SK-N-SH (cell line): ENCODE measurements around the gene CRIP1. TPM values are rescaled to one million over a fixed set of nuclear protein-coding genes. Genes with fewer than 3 reads are reported as not detected.
A peak's percentile ranks its signal among the peaks of the same experiment; 100 is the strongest.

Source experiments
- CTCF ChIA-PET: fragments of 300-600, 350-600 bp; formaldehyde crosslinking; extraction: SDS; loops from one replicate; lab custom pipeline; 2021; lab: Yijun Ruan, JAX
- POLR2A ChIA-PET: fragments of 350-600 bp; sonication (Branson Sonifier 250); formaldehyde crosslinking; extraction: SDS; loops from one replicate; lab custom pipeline; 2020; ENCODE audit warnings: antibody characterized with exemption, inconsistent platforms; lab: Yijun Ruan, JAX
- DNase-seq: peaks from one replicate; pipeline ENCODE4 v3.0.0; 2012
- H2AFZ ChIP-seq: fragments of 200-600 bp; sonication (generic); 2 replicates; pipeline ENCODE4 v1.8.1; 2016; ENCODE audit warnings: antibody characterized with exemption, mild to moderate bottlenecking, low read depth
- H3F3A ChIP-seq: fragments of 200-600 bp; sonication (generic); replicated peaks from 2 replicates; pipeline ENCODE3; 2016; ENCODE audit warnings: antibody characterized with exemption, mild to moderate bottlenecking; ENCODE audit not compliant: insufficient read depth
- H3K27ac ChIP-seq, 2 experiments: fragments of 200-500 bp in 1 of 2; fragments of 200-600 bp in 1 of 2; sonication (Bioruptor generic) in 1 of 2; sonication (generic), shearing (Covaris generic) in 1 of 2; 2 replicates each; pipeline versions ENCODE4 v1.5.1 to v1.6.1; 2014 to 2016; ENCODE audit warnings: low read depth in 2 of 2, inconsistent platforms in 1 of 2, low read length in 1 of 2, mild to moderate bottlenecking in 1 of 2, mixed read lengths in 1 of 2
- H3K27me3 ChIP-seq: fragments of 200-600 bp; sonication (generic), shearing (Covaris generic); 2 replicates; pipeline ENCODE4 v1.6.1; 2016; ENCODE audit warnings: mixed run types; ENCODE audit not compliant: insufficient read depth
- H3K36me3 ChIP-seq, 2 experiments: fragments of 200-500 bp in 1 of 2; fragments of 200-600 bp in 1 of 2; sonication (Bioruptor generic) in 1 of 2; sonication (generic) in 1 of 2; replicated peaks in 1 of 2; 2 replicates each; pipeline versions ENCODE3 to v1.5.1; 2014 to 2016; ENCODE audit warnings: low read length in 1 of 2, mild to moderate bottlenecking in 1 of 2; ENCODE audit not compliant: insufficient read depth in 2 of 2, control insufficient read depth in 1 of 2
- H3K4me1 ChIP-seq, 2 experiments: fragments of 200-500 bp in 1 of 2; fragments of 200-600 bp in 1 of 2; sonication (Bioruptor generic) in 1 of 2; sonication (generic), shearing (Covaris generic) in 1 of 2; 2 replicates each; pipeline versions ENCODE4 v1.5.1 to v1.6.1; 2014 to 2016; ENCODE audit warnings: low read depth in 1 of 2, low read length in 1 of 2, mixed run types in 1 of 2; ENCODE audit not compliant: insufficient read depth in 2 of 2, control insufficient read depth in 1 of 2
- H3K4me2 ChIP-seq: fragments of 200-600 bp; sonication (generic), shearing (Covaris generic); 2 replicates; pipeline ENCODE4 v1.6.1; 2017; ENCODE audit warnings: mixed run types
- H3K4me3 ChIP-seq, 2 experiments: fragments of 200-500 bp in 1 of 2; fragments of 200-600 bp in 1 of 2; sonication (Bioruptor generic) in 1 of 2; sonication (generic), shearing (Covaris generic) in 1 of 2; 2 replicates each; pipeline versions ENCODE4 v1.5.1 to v1.8.1; 2014 to 2016; ENCODE audit warnings: low read depth in 2 of 2, inconsistent platforms in 1 of 2, low read length in 1 of 2, mild to moderate bottlenecking in 1 of 2, mixed read lengths in 1 of 2, moderate library complexity in 1 of 2
- H3K79me2 ChIP-seq: fragments of 200-600 bp; sonication (generic); 2 replicates; pipeline ENCODE4 v1.8.1; 2017; ENCODE audit warnings: mild to moderate bottlenecking; ENCODE audit not compliant: insufficient read depth
- H3K9ac ChIP-seq: fragments of 200-600 bp; sonication (generic); 2 replicates; pipeline ENCODE4 v1.6.1; 2017; ENCODE audit warnings: mixed run types
- H3K9me2 ChIP-seq: fragments of 200-600 bp; sonication (generic); 2 replicates; pipeline ENCODE4 v1.6.1; 2017; ENCODE audit warnings: mixed run types
- H3K9me3 ChIP-seq: fragments of 200-600 bp; sonication (generic); 2 replicates; pipeline ENCODE4 v1.6.1; 2017; ENCODE audit warnings: mixed run types, mild to moderate bottlenecking, moderate library complexity
- H4K20me1 ChIP-seq: fragments of 200-600 bp; sonication (generic); 2 replicates; pipeline ENCODE4 v1.6.1; 2017; ENCODE audit warnings: mild to moderate bottlenecking, mixed run types; ENCODE audit not compliant: insufficient read depth
- CHD2 ChIP-seq: fragments of 150-350 bp; IDR thresholded peaks from 2 replicates; pipeline ENCODE4 v1.6.1; 2018; ENCODE audit warnings: low read length; ENCODE audit not compliant: partially characterized antibody
- CTCF ChIP-seq: fragments of 200-600 bp; sonication (generic); IDR thresholded peaks from 2 replicates; pipeline ENCODE4 v1.6.1; 2017; ENCODE audit warnings: antibody characterized with exemption, mild to moderate bottlenecking, moderate library complexity
- ELF1 ChIP-seq: IDR thresholded peaks from 2 replicates; pipeline ENCODE4 v1.4.0; 2012
- EP300 ChIP-seq, 2 experiments: IDR thresholded peaks; 2 replicates each; pipeline versions ENCODE4 v1.4.0 to v1.6.1; 2012; ENCODE audit warnings: borderline replicate concordance in 1 of 2, low read depth in 1 of 2, low read length in 1 of 2
- EZH2phosphoT487 ChIP-seq: fragments of 200-600 bp; sonication (generic); IDR thresholded peaks from 2 replicates; pipeline ENCODE4 v1.6.1; 2017; ENCODE audit warnings: low read depth, mixed run types, mild to moderate bottlenecking, antibody characterized with exemption, moderate library complexity, borderline replicate concordance
- FOSL2 ChIP-seq: IDR thresholded peaks from 2 replicates; pipeline ENCODE4 v1.4.0; 2012; ENCODE audit warnings: low read depth, mild to moderate bottlenecking, moderate library complexity, borderline replicate concordance
- FOXJ3 ChIP-seq: sonication (generic); formaldehyde crosslinking; IDR thresholded peaks from 2 replicates; pipeline ENCODE4 v1.5.1; 2020; ENCODE audit warnings: mild to moderate bottlenecking, missing genetic modification reagents
- GABPA ChIP-seq: IDR thresholded peaks from 2 replicates; pipeline ENCODE4 v1.4.0; 2012; ENCODE audit warnings: low read depth, mild to moderate bottlenecking
- JUND ChIP-seq: IDR thresholded peaks from 2 replicates; pipeline ENCODE4 v1.4.0; 2012
- MXI1 ChIP-seq: IDR thresholded peaks from 2 replicates; pipeline ENCODE4 v1.6.1; 2012; ENCODE audit warnings: mild to moderate bottlenecking, low read depth, low read length, improper control_type of control experiment
- POLR2AphosphoS5 ChIP-seq: IDR thresholded peaks from 2 replicates; pipeline ENCODE4 v1.6.1; 2012; ENCODE audit warnings: low read depth, low read length
- RCOR1 ChIP-seq: fragments of 150-350 bp; IDR thresholded peaks from 2 replicates; pipeline ENCODE4 v1.6.1; 2017; ENCODE audit warnings: antibody characterized with exemption, low read length
- RXRA ChIP-seq: IDR thresholded peaks from 2 replicates; pipeline ENCODE4 v1.4.0; 2012; ENCODE audit warnings: low read depth, mild to moderate bottlenecking, borderline replicate concordance
- TAF1 ChIP-seq: IDR thresholded peaks from 2 replicates; pipeline ENCODE4 v1.6.1; 2012; ENCODE audit warnings: low read depth, mild to moderate bottlenecking, low read length, moderate library complexity, borderline replicate concordance
- TCF12 ChIP-seq: IDR thresholded peaks from 2 replicates; pipeline ENCODE4 v1.4.0; 2012
- YY1 ChIP-seq: IDR thresholded peaks from 2 replicates; pipeline ENCODE4 v1.4.0; 2012; ENCODE audit warnings: low read depth, mild to moderate bottlenecking
- ZBTB33 ChIP-seq: IDR thresholded peaks from 2 replicates; pipeline ENCODE4 v1.4.0; 2012; ENCODE audit warnings: low read depth, borderline replicate concordance
- WGBS: methylation state at CpG from one replicate; pipeline ENCODE4 v1.1.6; 2017; ENCODE audit warnings: low lambda C conversion rate; 5-methylcytosine and 5-hydroxymethylcytosine counted together
- polyA plus RNA-seq, 3 experiments: library from polyadenylated mRNA; depleted of rRNA; stranded (reverse); fragments of >200 nt; gene quantifications; 2 replicates each; pipeline ENCODE4 v1.2.3, GENCODE V29; 2012
- TF ChIP-seq, protein P1 (sequence below): IDR thresholded peaks from 2 replicates; pipeline ENCODE4 v1.4.0; 2012; ENCODE audit warnings: low read depth
- TF ChIP-seq, protein P2 (sequence below): IDR thresholded peaks from 2 replicates; pipeline ENCODE4 v1.6.1; 2012; ENCODE audit warnings: mild to moderate bottlenecking, low read depth, low read length, moderate library complexity
- TF ChIP-seq, protein P3 (sequence below): fragments of 150-350 bp; IDR thresholded peaks from 2 replicates; pipeline ENCODE4 v1.6.1; 2016; ENCODE audit warnings: mild to moderate bottlenecking, low read depth, low read length
- TF ChIP-seq, protein P4 (sequence below): fragments of 150-350 bp; IDR thresholded peaks from 2 replicates; pipeline ENCODE4 v1.6.1; 2017; ENCODE audit warnings: antibody characterized with exemption, low read length, low read depth, borderline replicate concordance

CRIP1 gene
- polyA plus RNA-seq, 1 of the 3 experiments (the other 2 are of a cell fraction), result 0.72 TPM

GRCh38 chr14:105475269-105476096 lies 11.2 kb upstream of the CRIP1 start:
- 15% methylated on average over 12 of the region's 48 CpGs for WGBS
- Histone ChIP-seq H3K9ac (peak overlapping the region; percentile 99), H3F3A (peaks cover 22% of the 10 kb centered on the region), H3K4me2 (peak overlapping the region; percentile 96), H3K79me2 (peaks cover 32% of the 10 kb centered on the region), H3K27ac (peak overlapping the region; percentile 89 to 99), H3K27me3 (no peaks in the 10 kb centered on the region), H3K9me2 (no peaks in the 10 kb centered on the region), H3K4me1 (peaks cover 21 to 60% of the 10 kb centered on the region in 2 experiments; a peak in 3 of 4 replicates), H3K36me3 (peaks cover 0 to 6% of the 10 kb centered on the region in 2 experiments), H3K4me3 (peak overlapping the region; percentile 92 to 96), H2AFZ (no peak overlapping the region), H4K20me1 (peaks cover 6% of the 10 kb centered on the region; the same call in 1 of the 2 replicates), H3K9me3 (no peaks in the 10 kb centered on the region)
- peak; percentile 74 for DNase-seq
- CTCF ChIA-PET, result interaction anchor here (1.2 to 3.1 kb wide), 5 partner anchors 11 to 53 kb away, joined by 4 to 34 read pairs (median 10); partner anchors contain the start of genes CRIP1 and TEDC1
- POLR2A ChIA-PET, result interaction anchor here (1.4 kb wide), 1 partner anchor 15 kb away, joined by 9 read pairs; no protein-coding TSS in a partner anchor
- no peak for TF ChIP-seq ZBTB33
- TF ChIP-seq GABPA, result no peak
- TF ChIP-seq, protein P1, sequence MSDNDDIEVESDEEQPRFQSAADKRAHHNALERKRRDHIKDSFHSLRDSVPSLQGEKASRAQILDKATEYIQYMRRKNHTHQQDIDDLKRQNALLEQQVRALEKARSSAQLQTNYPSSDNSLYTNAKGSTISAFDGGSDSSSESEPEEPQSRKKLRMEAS, result peak; percentile 21; the same call in 1 of the 2 replicates
- TF ChIP-seq YY1, result no peak
- no peak for TF ChIP-seq CTCF
- no peak; the same call in 1 of the 2 replicates for TF ChIP-seq MXI1
- 0 out of 4 replicates have a peak, but pooled peaks of 1 of the 2 experiments have one; percentile 7 for TF ChIP-seq EP300 (IDR thresholded peaks at IDR 0.05; ENCODE audit: borderline replicate concordance in 1 of 2, low read depth in 1 of 2, low read length in 1 of 2)
- 0 out of 2 replicates have a peak, but pooled peaks have one; percentile 18 for TF ChIP-seq POLR2AphosphoS5
- TF ChIP-seq, protein P2, sequence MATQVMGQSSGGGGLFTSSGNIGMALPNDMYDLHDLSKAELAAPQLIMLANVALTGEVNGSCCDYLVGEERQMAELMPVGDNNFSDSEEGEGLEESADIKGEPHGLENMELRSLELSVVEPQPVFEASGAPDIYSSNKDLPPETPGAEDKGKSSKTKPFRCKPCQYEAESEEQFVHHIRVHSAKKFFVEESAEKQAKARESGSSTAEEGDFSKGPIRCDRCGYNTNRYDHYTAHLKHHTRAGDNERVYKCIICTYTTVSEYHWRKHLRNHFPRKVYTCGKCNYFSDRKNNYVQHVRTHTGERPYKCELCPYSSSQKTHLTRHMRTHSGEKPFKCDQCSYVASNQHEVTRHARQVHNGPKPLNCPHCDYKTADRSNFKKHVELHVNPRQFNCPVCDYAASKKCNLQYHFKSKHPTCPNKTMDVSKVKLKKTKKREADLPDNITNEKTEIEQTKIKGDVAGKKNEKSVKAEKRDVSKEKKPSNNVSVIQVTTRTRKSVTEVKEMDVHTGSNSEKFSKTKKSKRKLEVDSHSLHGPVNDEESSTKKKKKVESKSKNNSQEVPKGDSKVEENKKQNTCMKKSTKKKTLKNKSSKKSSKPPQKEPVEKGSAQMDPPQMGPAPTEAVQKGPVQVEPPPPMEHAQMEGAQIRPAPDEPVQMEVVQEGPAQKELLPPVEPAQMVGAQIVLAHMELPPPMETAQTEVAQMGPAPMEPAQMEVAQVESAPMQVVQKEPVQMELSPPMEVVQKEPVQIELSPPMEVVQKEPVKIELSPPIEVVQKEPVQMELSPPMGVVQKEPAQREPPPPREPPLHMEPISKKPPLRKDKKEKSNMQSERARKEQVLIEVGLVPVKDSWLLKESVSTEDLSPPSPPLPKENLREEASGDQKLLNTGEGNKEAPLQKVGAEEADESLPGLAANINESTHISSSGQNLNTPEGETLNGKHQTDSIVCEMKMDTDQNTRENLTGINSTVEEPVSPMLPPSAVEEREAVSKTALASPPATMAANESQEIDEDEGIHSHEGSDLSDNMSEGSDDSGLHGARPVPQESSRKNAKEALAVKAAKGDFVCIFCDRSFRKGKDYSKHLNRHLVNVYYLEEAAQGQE, result no peak
- no peak for TF ChIP-seq CHD2
- TF ChIP-seq, protein P3, sequence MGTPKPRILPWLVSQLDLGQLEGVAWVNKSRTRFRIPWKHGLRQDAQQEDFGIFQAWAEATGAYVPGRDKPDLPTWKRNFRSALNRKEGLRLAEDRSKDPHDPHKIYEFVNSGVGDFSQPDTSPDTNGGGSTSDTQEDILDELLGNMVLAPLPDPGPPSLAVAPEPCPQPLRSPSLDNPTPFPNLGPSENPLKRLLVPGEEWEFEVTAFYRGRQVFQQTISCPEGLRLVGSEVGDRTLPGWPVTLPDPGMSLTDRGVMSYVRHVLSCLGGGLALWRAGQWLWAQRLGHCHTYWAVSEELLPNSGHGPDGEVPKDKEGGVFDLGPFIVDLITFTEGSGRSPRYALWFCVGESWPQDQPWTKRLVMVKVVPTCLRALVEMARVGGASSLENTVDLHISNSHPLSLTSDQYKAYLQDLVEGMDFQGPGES, result no peak
- TF ChIP-seq, protein P4, sequence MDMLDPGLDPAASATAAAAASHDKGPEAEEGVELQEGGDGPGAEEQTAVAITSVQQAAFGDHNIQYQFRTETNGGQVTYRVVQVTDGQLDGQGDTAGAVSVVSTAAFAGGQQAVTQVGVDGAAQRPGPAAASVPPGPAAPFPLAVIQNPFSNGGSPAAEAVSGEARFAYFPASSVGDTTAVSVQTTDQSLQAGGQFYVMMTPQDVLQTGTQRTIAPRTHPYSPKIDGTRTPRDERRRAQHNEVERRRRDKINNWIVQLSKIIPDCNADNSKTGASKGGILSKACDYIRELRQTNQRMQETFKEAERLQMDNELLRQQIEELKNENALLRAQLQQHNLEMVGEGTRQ, result no peak
- no peak for TF ChIP-seq RXRA
- TF ChIP-seq RCOR1, result no peak
- TF ChIP-seq FOXJ3 (CRISPR knock-in tag), result 0 out of 2 replicates have a peak, but pooled peaks have one; percentile 15
- TF ChIP-seq TCF12, result no peak
- peak; percentile 33; the same call in 1 of the 2 replicates for TF ChIP-seq FOSL2
- no peak for TF ChIP-seq ELF1
- TF ChIP-seq TAF1, result no peak
- no peak for TF ChIP-seq JUND
- TF ChIP-seq EZH2phosphoT487, result no peak
